ENCODE measurements around the gene C1orf52. TPM values are rescaled to one million over a fixed set of nuclear protein-coding genes. Genes with fewer than 3 reads are reported as not detected.
A peak's percentile ranks its signal among the peaks of the same experiment; 100 is the strongest.

The C1orf52 gene
- total RNA-seq, 1 donor from 2014 or later = 55.8 TPM

DNA sequence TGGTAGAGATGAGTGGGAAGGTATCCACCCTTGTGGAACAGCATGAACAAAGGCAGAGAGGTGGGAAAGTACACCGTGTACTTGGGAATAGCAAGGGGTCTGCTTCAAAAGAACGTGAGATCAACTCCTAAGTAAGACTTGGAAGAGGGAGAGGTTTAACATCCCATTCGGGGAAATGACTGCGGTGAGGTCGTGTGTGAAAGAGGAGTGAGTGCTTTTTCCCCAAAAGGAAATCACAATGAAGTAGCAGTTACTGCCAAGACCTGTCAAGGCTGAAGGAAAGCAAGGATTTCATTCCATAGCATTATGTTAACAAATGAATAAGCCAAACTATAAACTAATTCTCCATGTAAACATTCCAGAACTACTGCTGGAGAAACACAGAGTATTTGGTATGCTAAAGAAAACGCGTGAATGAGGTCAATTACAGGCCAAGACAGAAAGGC, 38.7 kb downstream of the C1orf52 start:
- H2AFZ ChIP-seq (replicated peaks) = peak overlapping the region; percentile 35
- DNase-seq (ENCODE audit: low spot score) = no peak
- peaks cover 10% of the 10 kb centered on the region for H3K4me1 ChIP-seq
- peaks cover 8% of the 10 kb centered on the region for H3K4me1 Mint-ChIP-seq
- no peak overlapping the region for H3K4me3 Mint-ChIP-seq
- H3K27me3 ChIP-seq = no peaks in the 10 kb centered on the region
- no peaks in the 10 kb centered on the region for H3K36me3 Mint-ChIP-seq
- H3K9me3 ChIP-seq (ENCODE audit: low read depth) = no peaks in the 10 kb centered on the region
- H3K79me2 ChIP-seq (ENCODE audit: low read depth) = no peaks in the 10 kb centered on the region
- TF ChIP-seq EZH2phosphoT487 (IDR thresholded peaks at IDR 0.05) (no peak), EZH2 (IDR thresholded peaks at IDR 0.05) (no peak)
- TF ChIP-seq, protein P1, sequence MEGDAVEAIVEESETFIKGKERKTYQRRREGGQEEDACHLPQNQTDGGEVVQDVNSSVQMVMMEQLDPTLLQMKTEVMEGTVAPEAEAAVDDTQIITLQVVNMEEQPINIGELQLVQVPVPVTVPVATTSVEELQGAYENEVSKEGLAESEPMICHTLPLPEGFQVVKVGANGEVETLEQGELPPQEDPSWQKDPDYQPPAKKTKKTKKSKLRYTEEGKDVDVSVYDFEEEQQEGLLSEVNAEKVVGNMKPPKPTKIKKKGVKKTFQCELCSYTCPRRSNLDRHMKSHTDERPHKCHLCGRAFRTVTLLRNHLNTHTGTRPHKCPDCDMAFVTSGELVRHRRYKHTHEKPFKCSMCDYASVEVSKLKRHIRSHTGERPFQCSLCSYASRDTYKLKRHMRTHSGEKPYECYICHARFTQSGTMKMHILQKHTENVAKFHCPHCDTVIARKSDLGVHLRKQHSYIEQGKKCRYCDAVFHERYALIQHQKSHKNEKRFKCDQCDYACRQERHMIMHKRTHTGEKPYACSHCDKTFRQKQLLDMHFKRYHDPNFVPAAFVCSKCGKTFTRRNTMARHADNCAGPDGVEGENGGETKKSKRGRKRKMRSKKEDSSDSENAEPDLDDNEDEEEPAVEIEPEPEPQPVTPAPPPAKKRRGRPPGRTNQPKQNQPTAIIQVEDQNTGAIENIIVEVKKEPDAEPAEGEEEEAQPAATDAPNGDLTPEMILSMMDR (IDR thresholded peaks at IDR 0.05) = no peak
- no peak overlapping the region for H3K4me3 ChIP-seq
- H3K27me3 Mint-ChIP-seq (ENCODE audit: insufficient read depth, low read depth) = peaks cover 4% of the 10 kb centered on the region
- no peaks in the 10 kb centered on the region for H4K20me1 ChIP-seq (ENCODE audit: low read depth)
- H3K36me3 ChIP-seq = no peaks in the 10 kb centered on the region
- no peak overlapping the region for H3K4me2 ChIP-seq
- no peak overlapping the region for H3K27ac ChIP-seq
- no peak overlapping the region for H3K27ac Mint-ChIP-seq
- peaks cover 3% of the 10 kb centered on the region for H3K9me3 Mint-ChIP-seq
- no peak overlapping the region for H3K9ac ChIP-seq
- H3F3A ChIP-seq (ENCODE audit: low read depth) = no peaks in the 10 kb centered on the region

- Histone ChIP-seq H3K9ac (no peak overlapping the region), H3K4me2 (no peak overlapping the region), H3K9me3 (ENCODE audit: low read depth) (no peaks in the 10 kb centered on the region), H3K4me3 (no peak overlapping the region), H4K20me1 (ENCODE audit: low read depth) (no peaks in the 10 kb centered on the region), H3F3A (ENCODE audit: low read depth) (no peaks in the 10 kb centered on the region), H3K27ac (no peak overlapping the region), H2AFZ (replicated peaks) (peak overlapping the region; percentile 35), H3K4me1 (peaks cover 3% of the 10 kb centered on the region), H3K36me3 (no peaks in the 10 kb centered on the region), H3K27me3 (no peaks in the 10 kb centered on the region), H3K79me2 (ENCODE audit: low read depth) (no peaks in the 10 kb centered on the region)
- H3K36me3 Mint-ChIP-seq = no peaks in the 10 kb centered on the region
- TF ChIP-seq, protein P1 (IDR thresholded peaks at IDR 0.05) = no peak
- TF ChIP-seq EZH2 (IDR thresholded peaks at IDR 0.05) (no peak), EZH2phosphoT487 (IDR thresholded peaks at IDR 0.05) (no peak)
- H3K27me3 Mint-ChIP-seq (ENCODE audit: insufficient read depth, low read depth) = peaks cover 4% of the 10 kb centered on the region
- H3K4me3 Mint-ChIP-seq = no peak overlapping the region
- no peak overlapping the region for H3K27ac Mint-ChIP-seq
- H3K9me3 Mint-ChIP-seq = peaks cover 3% of the 10 kb centered on the region
- DNase-seq (ENCODE audit: low spot score) = no peak
- H3K4me1 Mint-ChIP-seq = peaks cover under 1% of the 10 kb centered on the region
Observed at GRCh38 chr1:85219853-85220610, 39.4 kb downstream of the C1orf52 start.

- H3K27me3 Mint-ChIP-seq (ENCODE audit: insufficient read depth, low read depth) = no peaks in the 10 kb centered on the region
- no peaks in the 10 kb centered on the region for H3K4me1 Mint-ChIP-seq
- peaks cover 3% of the 10 kb centered on the region for H3K9me3 Mint-ChIP-seq
- Histone ChIP-seq H3K9me3 (ENCODE audit: low read depth) (no peaks in the 10 kb centered on the region), H2AFZ (replicated peaks) (no peak overlapping the region), H3K27me3 (no peaks in the 10 kb centered on the region), H3K79me2 (ENCODE audit: low read depth) (no peaks in the 10 kb centered on the region), H3K4me1 (no peaks in the 10 kb centered on the region), H3K4me2 (no peak overlapping the region), H3K9ac (no peak overlapping the region), H3K36me3 (no peaks in the 10 kb centered on the region), H3K4me3 (no peak overlapping the region), H3K27ac (no peak overlapping the region), H4K20me1 (ENCODE audit: low read depth) (no peaks in the 10 kb centered on the region), H3F3A (ENCODE audit: low read depth) (no peaks in the 10 kb centered on the region)
- H3K27ac Mint-ChIP-seq = no peak overlapping the region
- H3K4me3 Mint-ChIP-seq = no peak overlapping the region
- no peak for DNase-seq (ENCODE audit: low spot score)
- TF ChIP-seq EZH2 (IDR thresholded peaks at IDR 0.05) (no peak), EZH2phosphoT487 (IDR thresholded peaks at IDR 0.05) (no peak)
- TF ChIP-seq, protein P1 (IDR thresholded peaks at IDR 0.05) = no peak
- no peaks in the 10 kb centered on the region for H3K36me3 Mint-ChIP-seq
Observed at GRCh38 chr1:85216697-85217096, 42.8 kb downstream of the C1orf52 start.
